Liver (tissue), 3 donors: ENCODE measurements around the gene KYAT1.

Source experiments
- GABPA ChIP-seq, 2 donors: IDR thresholded peaks in 1 of 2; conservative IDR thresholded peaks in 1 of 2; 2 replicates each; pipeline ENCODE4 v1.6.1; 2016; ENCODE audit warnings: antibody characterized with exemption in 2 of 2, mild to moderate bottlenecking in 1 of 2, moderate library complexity in 1 of 2
- HNF4A ChIP-seq, 2 donors: conservative IDR thresholded peaks; 2 replicates each; pipeline ENCODE4 v1.6.1; 2016; ENCODE audit warnings: antibody characterized with exemption in 2 of 2, mild to moderate bottlenecking in 2 of 2
- RAD21 ChIP-seq, 2 donors: IDR thresholded peaks; 2 replicates each; pipeline ENCODE4 v1.6.1; 2016; ENCODE audit warnings: antibody characterized with exemption in 2 of 2, mild to moderate bottlenecking in 2 of 2
- TF ChIP-seq, protein P1 (sequence below): fragments of 150-350 bp; IDR thresholded peaks from 2 replicates; pipeline ENCODE4 v1.5.1; 2017; ENCODE audit warnings: improper control_type of control experiment, low read depth, low read length; ENCODE audit not compliant: missing input control
- TF ChIP-seq, protein P2 (sequence below): IDR thresholded peaks from 2 replicates; pipeline ENCODE4 v1.6.1; 2016; ENCODE audit warnings: antibody characterized with exemption, mild to moderate bottlenecking
- donor health status: healthy.
- donor health status: healthy.

DNA sequence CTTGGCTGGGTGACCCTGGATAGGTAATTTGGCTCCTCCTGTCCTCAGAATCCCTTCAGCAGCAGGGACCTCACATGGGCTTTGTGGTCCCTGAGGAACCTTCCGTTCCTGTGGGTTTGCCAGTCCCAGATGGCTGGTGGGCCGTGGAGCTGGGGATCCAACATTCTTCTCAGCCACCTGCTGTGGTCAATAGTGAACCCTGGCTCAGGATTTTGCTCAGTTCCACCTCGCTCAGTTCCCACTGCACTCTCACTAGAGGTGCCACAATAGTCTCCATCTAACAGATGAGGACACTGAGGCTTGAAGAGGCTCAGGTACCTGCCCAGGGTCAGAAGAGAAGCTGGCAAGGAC is 35.1 kb downstream of the KYAT1 start:
- TF ChIP-seq, protein P1, sequence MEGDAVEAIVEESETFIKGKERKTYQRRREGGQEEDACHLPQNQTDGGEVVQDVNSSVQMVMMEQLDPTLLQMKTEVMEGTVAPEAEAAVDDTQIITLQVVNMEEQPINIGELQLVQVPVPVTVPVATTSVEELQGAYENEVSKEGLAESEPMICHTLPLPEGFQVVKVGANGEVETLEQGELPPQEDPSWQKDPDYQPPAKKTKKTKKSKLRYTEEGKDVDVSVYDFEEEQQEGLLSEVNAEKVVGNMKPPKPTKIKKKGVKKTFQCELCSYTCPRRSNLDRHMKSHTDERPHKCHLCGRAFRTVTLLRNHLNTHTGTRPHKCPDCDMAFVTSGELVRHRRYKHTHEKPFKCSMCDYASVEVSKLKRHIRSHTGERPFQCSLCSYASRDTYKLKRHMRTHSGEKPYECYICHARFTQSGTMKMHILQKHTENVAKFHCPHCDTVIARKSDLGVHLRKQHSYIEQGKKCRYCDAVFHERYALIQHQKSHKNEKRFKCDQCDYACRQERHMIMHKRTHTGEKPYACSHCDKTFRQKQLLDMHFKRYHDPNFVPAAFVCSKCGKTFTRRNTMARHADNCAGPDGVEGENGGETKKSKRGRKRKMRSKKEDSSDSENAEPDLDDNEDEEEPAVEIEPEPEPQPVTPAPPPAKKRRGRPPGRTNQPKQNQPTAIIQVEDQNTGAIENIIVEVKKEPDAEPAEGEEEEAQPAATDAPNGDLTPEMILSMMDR: no peak
- no peak for TF ChIP-seq RAD21 (IDR thresholded peaks at IDR 0.05)
- TF ChIP-seq GABPA (IDR thresholded peaks at IDR 0.05 in 1 of 2, conservative IDR thresholded peaks at IDR 0.05 in 1 of 2): no peak
- TF ChIP-seq, protein P2, sequence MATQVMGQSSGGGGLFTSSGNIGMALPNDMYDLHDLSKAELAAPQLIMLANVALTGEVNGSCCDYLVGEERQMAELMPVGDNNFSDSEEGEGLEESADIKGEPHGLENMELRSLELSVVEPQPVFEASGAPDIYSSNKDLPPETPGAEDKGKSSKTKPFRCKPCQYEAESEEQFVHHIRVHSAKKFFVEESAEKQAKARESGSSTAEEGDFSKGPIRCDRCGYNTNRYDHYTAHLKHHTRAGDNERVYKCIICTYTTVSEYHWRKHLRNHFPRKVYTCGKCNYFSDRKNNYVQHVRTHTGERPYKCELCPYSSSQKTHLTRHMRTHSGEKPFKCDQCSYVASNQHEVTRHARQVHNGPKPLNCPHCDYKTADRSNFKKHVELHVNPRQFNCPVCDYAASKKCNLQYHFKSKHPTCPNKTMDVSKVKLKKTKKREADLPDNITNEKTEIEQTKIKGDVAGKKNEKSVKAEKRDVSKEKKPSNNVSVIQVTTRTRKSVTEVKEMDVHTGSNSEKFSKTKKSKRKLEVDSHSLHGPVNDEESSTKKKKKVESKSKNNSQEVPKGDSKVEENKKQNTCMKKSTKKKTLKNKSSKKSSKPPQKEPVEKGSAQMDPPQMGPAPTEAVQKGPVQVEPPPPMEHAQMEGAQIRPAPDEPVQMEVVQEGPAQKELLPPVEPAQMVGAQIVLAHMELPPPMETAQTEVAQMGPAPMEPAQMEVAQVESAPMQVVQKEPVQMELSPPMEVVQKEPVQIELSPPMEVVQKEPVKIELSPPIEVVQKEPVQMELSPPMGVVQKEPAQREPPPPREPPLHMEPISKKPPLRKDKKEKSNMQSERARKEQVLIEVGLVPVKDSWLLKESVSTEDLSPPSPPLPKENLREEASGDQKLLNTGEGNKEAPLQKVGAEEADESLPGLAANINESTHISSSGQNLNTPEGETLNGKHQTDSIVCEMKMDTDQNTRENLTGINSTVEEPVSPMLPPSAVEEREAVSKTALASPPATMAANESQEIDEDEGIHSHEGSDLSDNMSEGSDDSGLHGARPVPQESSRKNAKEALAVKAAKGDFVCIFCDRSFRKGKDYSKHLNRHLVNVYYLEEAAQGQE: no peak
- TF ChIP-seq HNF4A (conservative IDR thresholded peaks at IDR 0.05): no peak
